HG03342 (cell line): ENCODE measurements around the gene ECD.
"Not testable (repeated sequence)": the region's sequence is repeated elsewhere in the genome, so short reads cannot be mapped to it uniquely, and the experiment has no call there.

Experiments
- ATAC-seq: cut with Tn5 transposase; IDR thresholded peaks from one replicate; pipeline ENCODE4 v1.9.1; 2021; ENCODE audit warnings: mild to moderate bottlenecking, moderate library complexity; ENCODE audit not compliant: unreplicated experiment

ECD gene

GRCh38 chr10:73161079-73161478, 6.7 kb downstream of the ECD start:
- ATAC-seq: no peak

- no peak for ATAC-seq
These were observed 8.7 kb downstream of the ECD start for GRCh38 chr10:73159038-73159648.

GRCh38 chr10:73156054-73156453, 11.8 kb downstream of the ECD start:
- ATAC-seq: no peak

- ATAC-seq: no peak
These were observed 15.8 kb downstream of the ECD start for GRCh38 chr10:73152009-73152408.

- ATAC-seq: not testable (repeated sequence)
These were observed 17.0 kb downstream of the ECD start for GRCh38 chr10:73150633-73151413.

- ATAC-seq: no peak
These were observed 26.2 kb downstream of the ECD start for GRCh38 chr10:73141603-73142002.

- no peak for ATAC-seq
These were observed 28.6 kb downstream of the ECD start for GRCh38 chr10:73139251-73139650.

GRCh38 chr10:73136627-73137026, 31.2 kb downstream of the ECD start:
- no peak for ATAC-seq

GRCh38 chr10:73134727-73135126, 33.1 kb downstream of the ECD start:
- ATAC-seq: no peak

- ATAC-seq: no peak
These were observed 35.7 kb downstream of the ECD start for GRCh38 chr10:73131913-73132686.

- no peak for ATAC-seq
These were observed 36.5 kb downstream of the ECD start for GRCh38 chr10:73131301-73131700.

- ATAC-seq: no peak
These were observed 41.5 kb downstream of the ECD start for GRCh38 chr10:73126343-73126742.

GRCh38 chr10:73119952-73120351, 47.9 kb downstream of the ECD start:
- no peak for ATAC-seq

- no peak for ATAC-seq
These were observed 48.4 kb downstream of the ECD start for GRCh38 chr10:73119457-73119856.

- ATAC-seq: peak; percentile 78
These were observed 49.6 kb downstream of the ECD start for GRCh38 chr10:73117976-73118743.

GRCh38 chr10:73116017-73116416, 51.8 kb downstream of the ECD start:
- no peak for ATAC-seq

GRCh38 chr10:73113551-73113950, 54.3 kb downstream of the ECD start:
- no peak for ATAC-seq

GRCh38 chr10:73112032-73112431, 55.8 kb downstream of the ECD start:
- not testable (repeated sequence) for ATAC-seq

- ATAC-seq: peak; percentile 70
These were observed 57.4 kb downstream of the ECD start, which contains the start of gene NUDT13 for GRCh38 chr10:73110345-73110849. NUDT13 (plus strand) TSS chr10:73110455; CDS start chr10:73114366, 3,911 bp downstream.

GRCh38 chr10:73109248-73109652, 58.6 kb downstream of the ECD start:
- ATAC-seq: not testable (repeated sequence)

GRCh38 chr10:73106301-73106700, 61.5 kb downstream of the ECD start:
- ATAC-seq: no peak
